ENCODE data around the gene HACD1. TPM values are rescaled to one million over a fixed set of nuclear protein-coding genes. Genes with fewer than 3 reads are reported as not detected.
"Not testable (repeated sequence)": the region's sequence is repeated elsewhere in the genome, so short reads cannot be mapped to it uniquely, and the experiment has no call there.

Gene HACD1
- total RNA-seq, 1 donor from 2014 or later = 1.1 TPM

GRCh38 chr10:17624996-17625395 is 7.8 kb upstream of the HACD1 start:
- Mint-ChIP-seq H3K27me3 (peaks cover 25% of the 10 kb centered on the region), H3K4me3 (no peak overlapping the region), H3K36me3 (ENCODE audit: low read depth) (no peaks in the 10 kb centered on the region), H3K9me3 (no peaks in the 10 kb centered on the region), H3K27ac (no peak overlapping the region), H3K4me1 (no peaks in the 10 kb centered on the region)
- no peak for DNase-seq
- intact Hi-C loops (cut with micrococcal nuclease) = no loop called here

DNA sequence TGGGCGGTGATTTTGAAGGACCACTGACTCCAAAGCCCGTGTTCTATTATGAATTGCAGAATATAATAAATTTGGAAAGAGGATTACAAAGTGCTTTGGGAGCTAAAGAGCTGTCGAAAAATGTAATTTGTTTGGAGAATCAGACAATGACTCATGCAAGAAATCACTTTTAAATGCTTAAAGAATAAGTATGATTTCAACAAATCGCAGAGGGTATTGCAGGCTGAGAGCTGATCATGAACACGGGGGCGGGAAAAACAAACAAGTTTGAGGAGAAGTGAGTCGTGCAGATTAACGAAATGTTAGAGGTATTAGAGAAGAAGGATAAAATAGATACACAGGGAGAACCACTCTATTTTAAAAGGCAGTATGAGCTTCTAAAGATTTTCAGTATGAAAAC is 4.9 kb upstream of the HACD1 start:
- no peaks in the 10 kb centered on the region for H3K36me3 Mint-ChIP-seq (ENCODE audit: low read depth)
- H3K9me3 Mint-ChIP-seq = no peaks in the 10 kb centered on the region
- no peak overlapping the region for H3K4me3 Mint-ChIP-seq
- intact Hi-C loops (cut with micrococcal nuclease) = no loop called here
- no peak overlapping the region for H3K27ac Mint-ChIP-seq
- H3K4me1 Mint-ChIP-seq = peaks cover 6% of the 10 kb centered on the region
- peaks cover 41% of the 10 kb centered on the region for H3K27me3 Mint-ChIP-seq
- no peak for DNase-seq

DNA sequence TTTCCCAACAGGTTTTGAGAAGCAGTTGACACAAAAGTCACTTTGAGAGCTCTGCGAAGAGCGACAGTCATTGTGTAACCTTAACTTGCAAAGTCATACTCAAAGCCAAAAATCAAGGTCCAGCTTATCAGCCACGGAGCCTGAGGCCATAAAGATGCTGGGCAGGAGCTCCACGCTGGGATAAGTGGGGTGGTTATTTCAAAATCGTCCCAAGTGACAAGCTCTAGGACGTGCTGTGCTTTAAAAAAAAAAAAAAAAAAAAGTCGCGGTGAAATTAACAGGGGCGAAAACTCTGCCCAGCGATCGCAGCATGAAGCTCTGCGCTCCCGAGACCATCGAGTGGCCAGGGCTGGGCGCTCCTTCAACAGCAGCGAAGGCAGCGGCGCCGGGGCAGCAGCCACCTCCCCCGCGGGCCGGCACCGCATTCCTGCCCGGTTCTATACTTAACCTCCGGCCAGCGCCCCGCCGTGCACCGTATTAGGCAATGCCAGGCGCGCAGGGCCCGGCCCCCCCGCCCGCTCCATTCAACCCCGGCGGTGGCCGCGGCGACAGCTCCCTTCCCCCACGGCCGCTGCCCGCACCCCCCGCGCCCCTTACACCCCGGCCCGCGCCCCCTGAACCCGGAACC is 657 bp downstream of the HACD1 start:
- H3K4me3 Mint-ChIP-seq = peak overlapping the region; percentile 44
- peak; percentile 72 for DNase-seq
- no peaks in the 10 kb centered on the region for H3K36me3 Mint-ChIP-seq (ENCODE audit: low read depth)
- intact Hi-C loops (cut with micrococcal nuclease) = loop anchor here (1.0 kb wide), 1 partner anchor 28 kb away; the partner anchor contains the start of gene STAM
- peaks cover 6% of the 10 kb centered on the region for H3K4me1 Mint-ChIP-seq
- no peaks in the 10 kb centered on the region for H3K9me3 Mint-ChIP-seq
- peaks cover 28% of the 10 kb centered on the region for H3K27me3 Mint-ChIP-seq
- no peak overlapping the region for H3K27ac Mint-ChIP-seq

- Mint-ChIP-seq H3K4me3 (no peak overlapping the region), H3K27ac (no peak overlapping the region), H3K36me3 (ENCODE audit: low read depth) (no peaks in the 10 kb centered on the region), H3K27me3 (peaks cover 7% of the 10 kb centered on the region), H3K9me3 (no peaks in the 10 kb centered on the region), H3K4me1 (no peaks in the 10 kb centered on the region)
- no peak for DNase-seq
- intact Hi-C loops (cut with micrococcal nuclease) = loop anchor here (10.0 kb wide), 1 partner anchor 605 kb away; no protein-coding TSS in a partner anchor
These were observed 7.6 kb downstream of the HACD1 start for GRCh38 chr10:17609523-17610079.

DNA sequence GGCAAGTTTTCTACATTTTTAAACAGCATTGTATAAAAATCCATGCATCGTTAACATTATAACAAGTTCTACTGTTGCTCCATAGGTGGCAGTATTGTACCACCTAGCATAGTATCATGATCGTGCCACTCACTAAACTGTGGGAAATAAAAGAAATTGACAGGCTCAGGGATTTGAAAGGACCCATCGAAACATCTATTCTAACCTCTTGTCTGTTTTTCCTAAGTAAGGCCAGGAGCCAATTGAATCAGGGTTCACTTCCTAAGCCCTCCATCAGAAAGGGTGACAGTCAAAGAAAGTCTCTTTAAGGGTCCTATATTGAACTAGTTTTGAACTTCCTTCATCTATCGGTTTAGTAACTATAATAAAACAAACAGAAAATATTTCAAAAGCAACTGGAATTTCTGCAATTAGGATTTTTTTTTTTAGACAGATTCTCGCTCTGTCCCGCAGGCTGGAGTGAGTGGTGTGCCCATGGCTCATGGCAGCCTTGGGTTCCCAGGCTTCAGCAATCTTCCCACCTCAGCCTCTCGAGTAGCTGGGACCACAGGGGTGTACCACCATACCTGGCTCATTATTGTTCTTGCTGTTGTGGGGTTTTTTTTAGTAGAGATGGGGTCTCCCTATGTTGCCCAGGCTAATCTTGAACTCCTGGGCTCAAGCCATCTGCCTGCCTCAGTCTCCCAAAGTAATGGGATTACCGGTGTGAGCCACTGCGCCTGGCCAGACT is 9.4 kb downstream of the HACD1 start:
- peak; percentile 79 for DNase-seq
- no peak overlapping the region for H3K27ac Mint-ChIP-seq
- H3K9me3 Mint-ChIP-seq = no peaks in the 10 kb centered on the region
- no peak overlapping the region for H3K4me3 Mint-ChIP-seq
- no peaks in the 10 kb centered on the region for H3K36me3 Mint-ChIP-seq (ENCODE audit: low read depth)
- intact Hi-C loops (cut with micrococcal nuclease) = loop anchor here (1.0 to 10.0 kb wide), 3 partner anchors 136 to 607 kb away; no protein-coding TSS in a partner anchor
- peaks cover 2% of the 10 kb centered on the region for H3K27me3 Mint-ChIP-seq
- no peaks in the 10 kb centered on the region for H3K4me1 Mint-ChIP-seq

DNA sequence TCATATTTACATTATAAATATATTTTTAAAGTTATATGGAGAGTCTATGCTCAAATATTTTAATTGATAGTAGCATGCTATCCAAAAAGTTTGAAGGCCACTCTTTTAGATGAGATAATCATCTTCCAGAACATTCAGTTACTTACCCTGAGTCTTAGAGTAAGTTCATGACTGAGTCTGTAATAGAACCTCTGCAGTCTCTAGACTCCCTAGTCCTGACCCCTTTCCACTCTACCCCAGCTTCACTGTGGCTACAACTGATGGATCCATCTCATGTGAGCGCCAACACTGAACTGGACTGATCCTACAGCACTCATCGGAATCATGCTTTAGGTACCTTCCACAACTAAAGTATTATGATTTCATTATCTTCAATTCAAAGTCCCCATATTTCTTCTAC is 10.1 kb downstream of the HACD1 start:
- Mint-ChIP-seq H3K27me3 (no peaks in the 10 kb centered on the region), H3K36me3 (ENCODE audit: low read depth) (no peaks in the 10 kb centered on the region), H3K9me3 (no peaks in the 10 kb centered on the region), H3K4me1 (no peaks in the 10 kb centered on the region), H3K4me3 (no peak overlapping the region), H3K27ac (no peak overlapping the region)
- DNase-seq = peak; percentile 47
- intact Hi-C loops (cut with micrococcal nuclease) = loop anchor here (1.0 to 10.0 kb wide), 3 partner anchors 136 to 608 kb away; no protein-coding TSS in a partner anchor

DNA sequence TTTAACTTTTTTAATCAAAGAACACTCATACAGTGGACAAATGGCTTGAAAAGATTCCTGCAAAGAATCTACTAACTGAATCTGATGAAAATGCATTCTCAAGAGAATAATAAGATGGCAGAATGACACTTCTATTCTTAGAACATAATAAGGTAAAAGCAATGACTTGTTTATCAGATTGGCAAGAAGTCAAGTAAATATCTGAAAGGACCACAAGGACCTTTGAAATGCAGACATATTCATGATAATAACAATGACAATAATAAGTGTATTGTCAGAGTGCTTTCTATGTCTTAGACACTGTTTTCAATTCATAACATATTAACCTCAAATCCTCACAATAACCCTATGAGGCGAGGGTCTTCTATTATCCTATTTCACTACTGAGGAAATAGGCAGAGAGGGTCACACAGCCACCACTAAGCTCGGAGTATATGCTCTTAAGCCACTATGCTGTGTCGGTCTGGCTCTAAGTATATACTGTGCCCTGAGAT is 10.6 kb downstream of the HACD1 start:
- Mint-ChIP-seq H3K36me3 (ENCODE audit: low read depth) (no peaks in the 10 kb centered on the region), H3K27ac (no peak overlapping the region), H3K4me3 (no peak overlapping the region), H3K27me3 (no peaks in the 10 kb centered on the region), H3K4me1 (no peaks in the 10 kb centered on the region), H3K9me3 (no peaks in the 10 kb centered on the region)
- intact Hi-C loops (cut with micrococcal nuclease) = loop anchor here (1.0 to 10.0 kb wide), 3 partner anchors 137 to 608 kb away; no protein-coding TSS in a partner anchor
- DNase-seq = no peak

DNA sequence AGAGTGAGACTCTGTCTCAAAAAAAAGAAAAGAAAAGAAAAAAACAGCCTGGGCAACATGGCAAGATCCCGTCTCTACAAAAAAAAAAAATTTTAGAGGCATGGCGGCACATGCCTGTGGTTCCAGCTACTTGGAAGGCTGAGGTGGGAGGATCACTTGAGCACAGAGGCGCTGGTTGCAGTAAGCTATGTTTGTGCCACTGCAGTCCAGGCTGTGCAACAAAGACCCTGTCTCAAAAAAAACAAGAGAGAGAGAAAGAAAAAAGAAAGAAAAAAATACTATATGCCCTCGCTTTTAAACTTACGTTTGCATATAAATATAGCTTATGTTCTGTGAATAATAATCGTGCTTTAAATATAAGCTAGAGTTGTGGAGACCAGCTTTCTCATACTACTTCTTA is 11.2 kb downstream of the HACD1 start:
- intact Hi-C loops (cut with micrococcal nuclease) = loop anchor here (10.0 kb wide), 1 partner anchor 609 kb away; no protein-coding TSS in a partner anchor
- no peak overlapping the region for H3K27ac Mint-ChIP-seq
- no peaks in the 10 kb centered on the region for H3K4me1 Mint-ChIP-seq
- no peaks in the 10 kb centered on the region for H3K9me3 Mint-ChIP-seq
- H3K4me3 Mint-ChIP-seq = no peak overlapping the region
- no peak for DNase-seq
- no peaks in the 10 kb centered on the region for H3K36me3 Mint-ChIP-seq (ENCODE audit: low read depth)
- H3K27me3 Mint-ChIP-seq = no peaks in the 10 kb centered on the region

GRCh38 chr10:17599089-17599488 is 18.1 kb downstream of the HACD1 start:
- Mint-ChIP-seq H3K27ac (no peak overlapping the region), H3K4me1 (no peaks in the 10 kb centered on the region), H3K27me3 (peaks cover 2% of the 10 kb centered on the region), H3K36me3 (ENCODE audit: low read depth) (no peaks in the 10 kb centered on the region), H3K9me3 (no peaks in the 10 kb centered on the region), H3K4me3 (no peak overlapping the region)
- intact Hi-C loops (cut with micrococcal nuclease) = no loop called here
- peak; percentile 49 for DNase-seq

- Mint-ChIP-seq H3K4me1 (no peaks in the 10 kb centered on the region), H3K4me3 (no peak overlapping the region), H3K36me3 (ENCODE audit: low read depth) (no peaks in the 10 kb centered on the region), H3K27me3 (peaks cover 2% of the 10 kb centered on the region), H3K9me3 (no peaks in the 10 kb centered on the region), H3K27ac (no peak overlapping the region)
- DNase-seq = no peak
- intact Hi-C loops (cut with micrococcal nuclease) = no loop called here
These were observed 19.8 kb downstream of the HACD1 start for GRCh38 chr10:17597386-17597785.

GRCh38 chr10:17590969-17591645 is 26.1 kb downstream of the HACD1 start:
- Mint-ChIP-seq H3K4me3 (no peak overlapping the region), H3K27me3 (peaks cover 6% of the 10 kb centered on the region), H3K9me3 (no peaks in the 10 kb centered on the region), H3K4me1 (peaks cover 9% of the 10 kb centered on the region), H3K27ac (no peak overlapping the region), H3K36me3 (ENCODE audit: low read depth) (no peaks in the 10 kb centered on the region)
- DNase-seq = peak; percentile 29
- intact Hi-C loops (cut with micrococcal nuclease) = no loop called here

DNA sequence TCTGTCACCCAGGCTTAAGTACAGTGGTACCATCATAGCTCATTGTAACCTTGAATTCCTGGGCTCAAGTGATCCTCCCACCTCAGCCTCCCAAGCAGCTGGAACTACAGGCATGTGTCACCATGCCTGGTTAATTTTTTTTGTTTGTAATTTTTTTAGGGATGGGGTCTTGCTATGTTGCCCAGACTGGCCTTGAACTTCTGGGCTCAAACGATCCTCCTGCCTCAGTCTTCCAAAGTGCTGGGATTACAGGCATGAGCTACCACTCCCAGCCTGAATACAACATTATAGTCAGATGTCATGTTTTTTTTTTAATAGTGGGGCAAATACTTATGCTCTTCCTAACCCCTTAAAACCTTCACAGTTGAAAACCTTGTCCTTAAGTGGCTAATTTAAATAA is 27.9 kb downstream of the HACD1 start:
- not testable (repeated sequence) for H3K36me3 Mint-ChIP-seq (ENCODE audit: low read depth); H3K27ac Mint-ChIP-seq; H3K4me3 Mint-ChIP-seq; H3K27me3 Mint-ChIP-seq; H3K9me3 Mint-ChIP-seq
- peaks cover 11% of the 10 kb centered on the region for H3K4me1 Mint-ChIP-seq
- intact Hi-C loops (cut with micrococcal nuclease) = loop anchor here (10.0 kb wide), 1 partner anchor 175 kb away; no protein-coding TSS in a partner anchor
- peak; percentile 3 for DNase-seq

DNA sequence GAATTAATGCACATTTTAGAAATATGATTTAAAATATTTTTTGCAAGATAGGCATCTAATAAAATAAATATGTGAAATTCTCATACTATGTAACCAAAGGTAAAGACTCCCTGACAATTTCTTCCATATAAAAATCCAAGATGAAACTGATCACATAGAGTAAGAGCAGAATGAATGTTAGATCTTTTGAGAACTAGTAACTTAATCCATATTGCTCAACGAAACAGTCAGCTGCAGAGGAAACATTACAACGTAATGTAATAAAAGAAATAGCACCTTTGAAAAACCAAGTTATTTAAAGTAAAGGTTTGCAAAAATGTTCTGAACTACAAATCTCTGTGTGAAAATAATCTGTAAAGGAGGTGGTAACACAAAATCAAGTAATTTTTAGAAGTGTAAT is 28.8 kb downstream of the HACD1 start:
- no peak for DNase-seq
- Mint-ChIP-seq H3K9me3 (no peaks in the 10 kb centered on the region), H3K36me3 (ENCODE audit: low read depth) (no peaks in the 10 kb centered on the region), H3K4me1 (peaks cover 11% of the 10 kb centered on the region), H3K27ac (no peak overlapping the region), H3K4me3 (no peak overlapping the region), H3K27me3 (peaks cover 6% of the 10 kb centered on the region)
- intact Hi-C loops (cut with micrococcal nuclease) = loop anchor here (10.0 kb wide), 1 partner anchor 174 kb away; no protein-coding TSS in a partner anchor

All from activated CD4-positive, alpha-beta T cell treated with anti-CD3 and anti-CD28 coated beads, Interleukin-2, amount 10 ng/mL, durations not matched to agents 24 days and 14 days (primary cell).